Keratinocyte (primary cell): Measurements from ENCODE around the gene KLHL21. TPM values are rescaled to one million over a fixed set of nuclear protein-coding genes. Genes with fewer than 3 reads are reported as not detected.

Experiments
- DNase-seq: peaks from one replicate; pipeline ENCODE4 v3.0.0-alpha.2; 2011; ENCODE audit warnings: low read depth, missing footprints, low spot score
- FAIRE-seq: peaks from 2 replicates; lab custom pipeline; 2011; peaks lifted over from hg19 to GRCh38; lab: Jason Lieb, UNC
- H2AFZ ChIP-seq: 2 replicates; pipeline ENCODE4 v1.6.0; 2012; ENCODE audit warnings: low read length, control low read depth, inconsistent platforms; ENCODE audit not compliant: control insufficient read depth
- H3K27ac ChIP-seq: 2 replicates; pipeline ENCODE4 v1.5.1; 2011; ENCODE audit warnings: low read length; ENCODE audit not compliant: control insufficient read depth, insufficient read depth
- H3K27me3 ChIP-seq: 3 replicates; pipeline ENCODE4 v1.6.0; 2011; ENCODE audit warnings: low read length; ENCODE audit not compliant: control insufficient read depth, insufficient read depth; ENCODE audit errors: extremely low read depth
- H3K36me3 ChIP-seq, 2 experiments: 2 replicates in 1 of 2; 3 replicates in 1 of 2; pipeline ENCODE4 v1.5.1; 2011; ENCODE audit warnings: low read length in 2 of 2, mild to moderate bottlenecking in 1 of 2; ENCODE audit not compliant: control insufficient read depth in 2 of 2, insufficient read depth in 2 of 2; ENCODE audit errors: extremely low read depth in 1 of 2
- H3K4me1 ChIP-seq: 3 replicates; pipeline ENCODE4 v1.5.1; 2011; ENCODE audit warnings: low read length; ENCODE audit not compliant: control insufficient read depth, insufficient read depth; ENCODE audit errors: extremely low read depth
- H3K4me2 ChIP-seq: 3 replicates; pipeline ENCODE4 v1.6.0; 2011; ENCODE audit warnings: low read depth, low read length; ENCODE audit not compliant: control insufficient read depth, insufficient read depth; ENCODE audit errors: extremely low read depth
- H3K4me3 ChIP-seq, 3 experiments: fragments of 200-600 bp in 1 of 3; sonication (generic) in 1 of 3; 2 replicates in 2 of 3; 3 replicates in 1 of 3; pipeline ENCODE4 v1.5.1; 2011 to 2016; ENCODE audit warnings: low read length in 3 of 3, mild to moderate bottlenecking in 3 of 3, control low read depth in 2 of 3, inconsistent platforms in 1 of 3, low read depth in 1 of 3, mixed read lengths in 1 of 3, mixed run types in 1 of 3, moderate library complexity in 1 of 3; ENCODE audit not compliant: control insufficient read depth in 2 of 3, insufficient read depth in 2 of 3; ENCODE audit errors: extremely low read depth in 1 of 3
- H3K79me2 ChIP-seq: 2 replicates; pipeline ENCODE4 v1.6.0; 2012; ENCODE audit warnings: low read length; ENCODE audit not compliant: control insufficient read depth, insufficient read depth
- H3K9ac ChIP-seq: 3 replicates; pipeline ENCODE4 v1.6.0; 2011; ENCODE audit warnings: low read length; ENCODE audit not compliant: control insufficient read depth, insufficient read depth; ENCODE audit errors: extremely low read depth
- H3K9me1 ChIP-seq: 3 replicates; pipeline ENCODE4 v1.6.0; 2011; ENCODE audit warnings: low read length; ENCODE audit not compliant: control insufficient read depth, insufficient read depth; ENCODE audit errors: extremely low read depth
- H3K9me3 ChIP-seq: 2 replicates; pipeline ENCODE4 v1.5.1; 2012; ENCODE audit warnings: low read depth, low read length; ENCODE audit not compliant: control insufficient read depth
- H4K20me1 ChIP-seq: 3 replicates; pipeline ENCODE4 v1.6.0; 2011; ENCODE audit warnings: low read length; ENCODE audit not compliant: control insufficient read depth, insufficient read depth; ENCODE audit errors: extremely low read depth
- CTCF ChIP-seq, 3 experiments: IDR thresholded peaks in 1 of 3; conservative IDR thresholded peaks in 1 of 3; optimal IDR thresholded peaks in 1 of 3; 2 replicates in 2 of 3; 3 replicates in 1 of 3; pipeline versions ENCODE3 to v1.5.1; 2011; ENCODE audit warnings: low read length in 3 of 3, mild to moderate bottlenecking in 3 of 3, moderate library complexity in 2 of 3, control low read depth in 1 of 3, inconsistent platforms in 1 of 3; ENCODE audit not compliant: insufficient read depth in 2 of 3; ENCODE audit errors: extremely low read depth in 1 of 3
- EZH2 ChIP-seq: IDR thresholded peaks from one replicate; pipeline ENCODE4 v1.6.1; 2012; ENCODE audit warnings: inconsistent platforms, mild to moderate bottlenecking, low read length, moderate library complexity
- dilution Hi-C: fragments of 300-500 bp; cut with MboI; formaldehyde crosslinking; loops from one replicate; pipeline ENCODE4 v1.7.0; 2020; ENCODE audit warnings: low sequenced_read_pairs; ENCODE audit not compliant: extremely low pct_ligation_motif_present
- polyA plus RNA-seq, 5 experiments: library from polyadenylated mRNA; depleted of rRNA in 3 of 5; stranded (reverse) in 3 of 5; stranded (forward) in 1 of 5; unstranded in 1 of 5; fragments of >200 nt; gene quantifications; 1 replicate in 1 of 5; 2 replicates in 3 of 5; 3 replicates in 1 of 5; pipeline versions ENCODE4 v1.2.1 to v1.2.3, GENCODE V29; 2011 to 2012; ENCODE audit warnings: missing spikeins in 2 of 5, low read depth in 1 of 5, low replicate concordance in 1 of 5

The KLHL21 gene
- polyA plus RNA-seq, 1 donor (not counting 4 experiments of a cell fraction or from before 2014, with no cell fraction given) = 24.8 TPM

GRCh38 chr1:6580593-6581409 is 21.9 kb downstream of the KLHL21 start:
- peak overlapping the region; percentile 82 for H3K4me2 ChIP-seq
- TF ChIP-seq CTCF (optimal IDR thresholded peaks at IDR 0.05 in 1 of 3, IDR thresholded peaks at IDR 0.05 in 1 of 3, conservative IDR thresholded peaks at IDR 0.05 in 1 of 3; ENCODE audit: extremely low read depth in 1 of 3, insufficient read depth in 2 of 3, low read length in 3 of 3) = no peak
- TF ChIP-seq EZH2 = no peak
- peaks cover 4% of the 10 kb centered on the region for H4K20me1 ChIP-seq
- H3K27ac ChIP-seq = peak overlapping the region; percentile 69
- peaks cover 2% of the 10 kb centered on the region for H3K9me1 ChIP-seq
- no peaks in the 10 kb centered on the region for H3K27me3 ChIP-seq
- peak overlapping the region; percentile 83 for H3K9ac ChIP-seq
- dilution Hi-C loops = no loop called here
- peak overlapping the region; percentile 78 to 91 (median 90) for H3K4me3 ChIP-seq
- peaks cover 18% of the 10 kb centered on the region for H3K79me2 ChIP-seq
- DNase-seq = no peak
- FAIRE-seq = no peak
- no peak overlapping the region for H2AFZ ChIP-seq
- no peaks in the 10 kb centered on the region for H3K9me3 ChIP-seq
- H3K36me3 ChIP-seq = peaks cover 0 to 9% of the 10 kb centered on the region in 2 experiments
- H3K4me1 ChIP-seq = peaks cover 26% of the 10 kb centered on the region

GRCh38 chr1:6580119-6580592 is 22.5 kb downstream of the KLHL21 start:
- peak overlapping the region; percentile 82 for H3K4me2 ChIP-seq
- H3K9me1 ChIP-seq = peaks cover 2% of the 10 kb centered on the region
- H3K27ac ChIP-seq = peak overlapping the region; percentile 69
- H2AFZ ChIP-seq = peak overlapping the region; percentile 86
- H3K27me3 ChIP-seq = no peaks in the 10 kb centered on the region
- dilution Hi-C loops = no loop called here
- H4K20me1 ChIP-seq = peaks cover 3% of the 10 kb centered on the region
- H3K79me2 ChIP-seq = peaks cover 18% of the 10 kb centered on the region
- TF ChIP-seq EZH2 (no peak), CTCF (optimal IDR thresholded peaks at IDR 0.05 in 1 of 3, IDR thresholded peaks at IDR 0.05 in 1 of 3, conservative IDR thresholded peaks at IDR 0.05 in 1 of 3; ENCODE audit: extremely low read depth in 1 of 3, insufficient read depth in 2 of 3, low read length in 3 of 3) (no peak)
- FAIRE-seq (no peak), DNase-seq (no peak)
- peaks cover 26% of the 10 kb centered on the region for H3K4me1 ChIP-seq
- peaks cover 0 to 9% of the 10 kb centered on the region in 2 experiments for H3K36me3 ChIP-seq
- peak overlapping the region; percentile 83 for H3K9ac ChIP-seq
- H3K9me3 ChIP-seq = no peaks in the 10 kb centered on the region
- H3K4me3 ChIP-seq = peak overlapping the region; percentile 78 to 91 (median 90)
